Measurements from ENCODE around the gene RBM3. TPM values are rescaled to one million over a fixed set of nuclear protein-coding genes. Genes with fewer than 3 reads are reported as not detected.

The RBM3 gene
- total and polyA plus RNA-seq, 7 experiments from 2014 or later = 176 to 374 (median 254) TPM

DNA sequence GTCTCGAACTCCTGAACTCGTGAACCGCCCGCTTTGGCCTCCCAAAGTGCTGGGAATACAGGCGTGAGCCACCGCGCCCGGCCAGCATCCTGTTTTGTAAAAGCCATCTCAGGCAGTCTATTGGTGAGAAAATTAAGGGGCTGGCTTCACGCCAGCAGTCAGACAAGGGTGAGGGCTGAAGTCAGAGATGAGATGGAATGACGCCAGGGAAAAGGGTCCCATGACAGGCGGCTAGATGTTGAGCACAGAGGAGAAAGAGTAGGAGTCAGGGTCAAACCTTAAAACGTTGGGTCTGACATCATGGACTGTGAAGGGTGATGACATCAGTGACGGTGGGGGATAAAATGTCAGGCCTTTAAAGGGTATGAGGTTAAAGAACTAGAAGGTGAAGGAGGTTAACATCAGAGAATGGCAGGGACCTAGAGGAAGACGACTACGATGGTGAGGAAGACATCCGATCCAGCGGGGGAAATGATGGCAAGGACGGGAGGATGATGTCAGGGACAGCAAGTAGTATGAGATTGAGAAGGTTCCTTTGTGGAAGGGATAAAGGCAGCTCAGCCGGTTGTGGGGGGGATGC is 504 bp upstream of the RBM3 start:
- H3K9me3 Mint-ChIP-seq = peaks cover 0 to 3% (median 0%) of the 10 kb centered on the region in 11 donors
- ATAC-seq = peak; percentile 25
- peaks cover 16 to 20% of the 10 kb centered on the region in 2 donors for H3K4me1 ChIP-seq (ENCODE audit: control insufficient read depth in 2 of 2, insufficient read depth in 2 of 2, low read length in 2 of 2)
- ChIA-PET POLR2A (interaction anchor here (0.6 to 2.5 kb wide), 27 partner anchors 10 to 699 kb away, joined by 3 to 22 read pairs (median 3); partner anchors contain the start of genes FTSJ1, TBC1D25, TFE3 and WAS), CTCF (no interaction called here)
- H3K4me3 Mint-ChIP-seq = peak overlapping the region; percentile 88 to 100 (median 97)
- peak in 3 of 9 donors; percentile 14 to 70 (median 17) for DNase-seq
- peak overlapping the region; percentile 99 for H3K27ac ChIP-seq (ENCODE audit: low read depth, low read length)
- H3K27me3 Mint-ChIP-seq = no peaks in the 10 kb centered on the region
- peaks cover 25 to 38% (median 27%) of the 10 kb centered on the region in 3 experiments for H3K36me3 ChIP-seq (ENCODE audit: control insufficient read depth in 2 of 3, insufficient read depth in 3 of 3, low read length in 3 of 3)
- peak overlapping the region; percentile 95 to 100 (median 99) for H3K27ac Mint-ChIP-seq
- H3K36me3 Mint-ChIP-seq = peaks cover 0 to 22% (median 9%) of the 10 kb centered on the region in 5 donors
- intact Hi-C loops (cut with micrococcal nuclease) = loop anchor here (1.0 to 10.0 kb wide), 11 partner anchors 24 to 919 kb away; partner anchors contain the start of genes EBP (in 2 of the 2), FTSJ1 (in 2 of the 2), TBC1D25 (in 2 of the 2) and WDR13 (in 2 of the 2)
- H3K4me3 ChIP-seq (ENCODE audit: low read length) = peak overlapping the region; percentile 65
- no peaks in the 10 kb centered on the region for H3K27me3 ChIP-seq (ENCODE audit: control insufficient read depth in 2 of 2, insufficient read depth in 2 of 2, low read length in 2 of 2)
- peaks cover 6 to 32% (median 22%) of the 10 kb centered on the region in 7 donors for H3K4me1 Mint-ChIP-seq
- no peaks in the 10 kb centered on the region for H3K9me3 ChIP-seq (ENCODE audit: control insufficient read depth in 2 of 3, low read length in 3 of 3)

DNA sequence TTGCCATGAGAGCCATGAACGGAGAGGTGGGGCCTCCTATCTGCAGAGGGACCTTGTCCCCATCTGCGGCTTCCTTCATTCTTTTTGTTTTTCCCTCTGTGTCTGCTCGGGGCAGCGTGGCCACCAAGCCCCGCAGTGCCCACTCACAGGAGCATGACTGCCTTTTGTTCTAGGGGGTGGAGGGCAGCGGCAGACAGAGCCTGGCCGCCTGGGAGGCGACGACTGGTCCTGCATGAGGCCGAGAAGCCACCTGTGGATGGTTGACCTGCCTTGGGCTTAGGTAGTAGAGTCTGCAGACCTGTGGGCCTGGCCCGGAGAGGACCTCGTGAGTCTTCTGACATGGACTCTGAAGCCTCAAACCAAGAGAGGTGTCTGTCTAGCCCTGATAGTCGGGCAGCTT is 1.4 kb downstream of the RBM3 start:
- ChIA-PET POLR2A (interaction anchor here (0.7 to 2.5 kb wide), 5 partner anchors 22 to 467 kb away, joined by 4 to 12 read pairs (median 5); partner anchors contain the start of genes OTUD5, TFE3 and WAS), CTCF (no interaction called here)
- Histone ChIP-seq H3K4me3 (ENCODE audit: low read length) (peak overlapping the region; percentile 68), H3K4me1 (ENCODE audit: control insufficient read depth in 2 of 2, insufficient read depth in 2 of 2, low read length in 2 of 2) (peaks cover 16 to 20% of the 10 kb centered on the region in 2 donors), H3K9me3 (ENCODE audit: control insufficient read depth in 2 of 3, low read length in 3 of 3) (no peaks in the 10 kb centered on the region), H3K27me3 (ENCODE audit: control insufficient read depth in 2 of 2, insufficient read depth in 2 of 2, low read length in 2 of 2) (no peaks in the 10 kb centered on the region), H3K36me3 (ENCODE audit: control insufficient read depth in 2 of 3, insufficient read depth in 3 of 3, low read length in 3 of 3) (peaks cover 25 to 52% (median 27%) of the 10 kb centered on the region in 3 experiments), H3K27ac (ENCODE audit: low read depth, low read length) (peak overlapping the region; percentile 99)
- peaks cover 0 to 32% (median 14%) of the 10 kb centered on the region in 5 donors for H3K36me3 Mint-ChIP-seq
- H3K4me1 Mint-ChIP-seq = peaks cover 6 to 32% (median 27%) of the 10 kb centered on the region in 7 donors
- peak overlapping the region in 7 of 9 donors; percentile 28 to 100 (median 98) for H3K27ac Mint-ChIP-seq
- intact Hi-C loops (cut with micrococcal nuclease) = loop anchor here in 1 of 2 donors (10.0 kb wide), 1 partner anchor 921 kb away; the partner anchor contains the start of genes ELK1 and UXT
- peaks cover 0 to 3% (median 0%) of the 10 kb centered on the region in 11 donors for H3K9me3 Mint-ChIP-seq
- DNase-seq (no peak), ATAC-seq (no peak)
- no peaks in the 10 kb centered on the region for H3K27me3 Mint-ChIP-seq
- peak overlapping the region; percentile 64 to 100 (median 96) for H3K4me3 Mint-ChIP-seq

- no peak overlapping the region for H3K4me3 ChIP-seq (ENCODE audit: low read length)
- no peak for ATAC-seq
- H3K27me3 ChIP-seq (ENCODE audit: control insufficient read depth in 2 of 2, insufficient read depth in 2 of 2, low read length in 2 of 2) = no peaks in the 10 kb centered on the region
- Mint-ChIP-seq H3K4me1 (peaks cover 6 to 32% (median 27%) of the 10 kb centered on the region in 7 donors), H3K36me3 (peaks cover 0 to 32% (median 14%) of the 10 kb centered on the region in 5 donors), H3K9me3 (peaks cover 0 to 3% (median 0%) of the 10 kb centered on the region in 11 donors), H3K27ac (peak overlapping the region in 8 of 9 donors; percentile 14 to 100 (median 62)), H3K4me3 (peak overlapping the region; percentile 12 to 100 (median 92)), H3K27me3 (no peaks in the 10 kb centered on the region)
- H3K9me3 ChIP-seq (ENCODE audit: control insufficient read depth in 2 of 3, low read length in 3 of 3) = no peaks in the 10 kb centered on the region
- DNase-seq = no peak
- POLR2A ChIA-PET = interaction anchor here (1.0 to 2.5 kb wide), 2 partner anchors 22 to 382 kb away, joined by 4 to 12 read pairs; partner anchors contain the start of gene OTUD5
- peaks cover 16 to 20% of the 10 kb centered on the region in 2 donors for H3K4me1 ChIP-seq (ENCODE audit: control insufficient read depth in 2 of 2, insufficient read depth in 2 of 2, low read length in 2 of 2)
- H3K27ac ChIP-seq (ENCODE audit: low read depth, low read length) = peak overlapping the region; percentile 99
- CTCF ChIA-PET = no interaction called here
- intact Hi-C loops (cut with micrococcal nuclease) = loop anchor here in 1 of 2 donors (10.0 kb wide), 1 partner anchor 921 kb away; the partner anchor contains the start of genes ELK1 and UXT
- peaks cover 25 to 52% (median 27%) of the 10 kb centered on the region in 3 experiments for H3K36me3 ChIP-seq (ENCODE audit: control insufficient read depth in 2 of 3, insufficient read depth in 3 of 3, low read length in 3 of 3)
These were observed 1.8 kb downstream of the RBM3 start for GRCh38 chrX:48576108-48576507.

DNA sequence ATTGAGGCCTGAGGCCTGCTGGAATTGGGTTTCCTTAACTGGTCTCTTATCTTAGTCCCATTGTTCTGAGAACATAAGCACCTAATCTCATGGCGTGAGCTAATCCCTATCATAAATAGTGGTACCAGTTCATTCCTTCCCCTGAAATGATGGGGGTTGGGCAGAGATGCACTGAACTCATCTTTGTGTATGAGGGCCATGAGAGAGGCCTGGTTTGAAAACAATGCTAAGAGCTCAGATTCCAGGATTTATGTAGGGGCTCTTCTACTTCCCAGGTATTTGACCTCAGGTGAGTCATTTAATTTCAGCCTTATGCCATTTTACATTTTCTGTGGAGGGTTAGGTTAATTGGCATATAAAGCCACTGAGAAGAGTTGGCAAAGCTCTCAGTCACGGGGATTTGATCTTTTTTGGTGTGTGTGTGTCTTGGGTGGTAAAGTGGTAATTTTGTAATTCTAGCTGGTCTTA is 4.4 kb downstream of the RBM3 start:
- no peak overlapping the region for H3K4me3 Mint-ChIP-seq
- no peak overlapping the region for H3K4me3 ChIP-seq (ENCODE audit: low read length)
- ChIA-PET POLR2A (interaction anchor here (0.8 to 1.1 kb wide), 3 partner anchors 12 to 223 kb away, joined by 3 to 4 read pairs (median 3); partner anchors contain the start of gene HDAC6), CTCF (no interaction called here)
- H3K27me3 Mint-ChIP-seq = no peaks in the 10 kb centered on the region
- no peaks in the 10 kb centered on the region for H3K27me3 ChIP-seq (ENCODE audit: control insufficient read depth in 2 of 2, insufficient read depth in 2 of 2, low read length in 2 of 2)
- peak in 1 of 9 donors; percentile 8 for DNase-seq
- intact Hi-C loops (cut with micrococcal nuclease) = loop anchor here in 1 of 2 donors (10.0 kb wide), 1 partner anchor 924 kb away; the partner anchor contains the start of genes ELK1 and UXT
- no peak for ATAC-seq
- H3K27ac ChIP-seq (ENCODE audit: low read depth, low read length) = no peak overlapping the region
- peak overlapping the region in 5 of 9 donors; percentile 5 to 85 (median 54) for H3K27ac Mint-ChIP-seq
- H3K4me1 Mint-ChIP-seq = peaks cover 6 to 36% (median 25%) of the 10 kb centered on the region in 7 donors
- H3K36me3 Mint-ChIP-seq = peaks cover 0 to 32% (median 14%) of the 10 kb centered on the region in 5 donors
- H3K9me3 ChIP-seq (ENCODE audit: control insufficient read depth in 2 of 3, low read length in 3 of 3) = no peaks in the 10 kb centered on the region
- H3K36me3 ChIP-seq (ENCODE audit: control insufficient read depth in 2 of 3, insufficient read depth in 3 of 3, low read length in 3 of 3) = peaks cover 25 to 52% (median 27%) of the 10 kb centered on the region in 3 experiments
- H3K9me3 Mint-ChIP-seq = peaks cover 0 to 3% (median 0%) of the 10 kb centered on the region in 11 donors
- peaks cover 18 to 23% of the 10 kb centered on the region in 2 donors for H3K4me1 ChIP-seq (ENCODE audit: control insufficient read depth in 2 of 2, insufficient read depth in 2 of 2, low read length in 2 of 2)

GRCh38 chrX:48579259-48579658 is 5.0 kb downstream of the RBM3 start:
- peaks cover 15 to 23% of the 10 kb centered on the region in 2 donors for H3K4me1 ChIP-seq (ENCODE audit: control insufficient read depth in 2 of 2, insufficient read depth in 2 of 2, low read length in 2 of 2)
- H3K4me3 ChIP-seq (ENCODE audit: low read length) = no peak overlapping the region
- peaks cover 0 to 28% (median 13%) of the 10 kb centered on the region in 5 donors for H3K36me3 Mint-ChIP-seq
- H3K36me3 ChIP-seq (ENCODE audit: control insufficient read depth in 2 of 3, insufficient read depth in 3 of 3, low read length in 3 of 3) = peaks cover 25 to 52% (median 27%) of the 10 kb centered on the region in 3 experiments
- no peaks in the 10 kb centered on the region for H3K27me3 ChIP-seq (ENCODE audit: control insufficient read depth in 2 of 2, insufficient read depth in 2 of 2, low read length in 2 of 2)
- no peak for DNase-seq
- no peaks in the 10 kb centered on the region for H3K9me3 ChIP-seq (ENCODE audit: control insufficient read depth in 2 of 3, low read length in 3 of 3)
- ChIA-PET POLR2A (interaction anchor here (0.6 to 1.1 kb wide), 4 partner anchors 12 to 310 kb away, joined by 3 to 4 read pairs (median 3); partner anchors contain the start of gene HDAC6), CTCF (no interaction called here)
- intact Hi-C loops (cut with micrococcal nuclease) = loop anchor here in 1 of 2 donors (10.0 kb wide), 1 partner anchor 924 kb away; the partner anchor contains the start of genes ELK1 and UXT
- no peaks in the 10 kb centered on the region for H3K27me3 Mint-ChIP-seq
- no peak overlapping the region for H3K4me3 Mint-ChIP-seq
- peak overlapping the region in 2 of 9 donors; percentile 9 to 54 for H3K27ac Mint-ChIP-seq
- no peak for ATAC-seq
- peaks cover 6 to 30% (median 21%) of the 10 kb centered on the region in 7 donors for H3K4me1 Mint-ChIP-seq
- peaks cover 0 to 3% (median 0%) of the 10 kb centered on the region in 11 donors for H3K9me3 Mint-ChIP-seq
- no peak overlapping the region for H3K27ac ChIP-seq (ENCODE audit: low read depth, low read length)

- CTCF ChIA-PET = no interaction called here
- H3K27me3 Mint-ChIP-seq = no peaks in the 10 kb centered on the region
These were observed 6.4 kb downstream of the RBM3 start for GRCh38 chrX:48580662-48581061.

More at GRCh38 chrX:48580662-48581061, 6.4 kb downstream of the RBM3 start:
- intact Hi-C loops (cut with micrococcal nuclease) = no loop called here
- no peak overlapping the region for H3K27ac Mint-ChIP-seq
- H3K4me1 Mint-ChIP-seq = peaks cover 2 to 26% (median 16%) of the 10 kb centered on the region in 7 donors
- Histone ChIP-seq H3K9me3 (ENCODE audit: control insufficient read depth in 2 of 3, low read length in 3 of 3) (no peaks in the 10 kb centered on the region), H3K4me1 (ENCODE audit: control insufficient read depth in 2 of 2, insufficient read depth in 2 of 2, low read length in 2 of 2) (peaks cover 7 to 16% of the 10 kb centered on the region in 2 donors), H3K27me3 (ENCODE audit: control insufficient read depth in 2 of 2, insufficient read depth in 2 of 2, low read length in 2 of 2) (no peaks in the 10 kb centered on the region), H3K36me3 (ENCODE audit: control insufficient read depth in 2 of 3, insufficient read depth in 3 of 3, low read length in 3 of 3) (peaks cover 20 to 42% (median 23%) of the 10 kb centered on the region in 3 experiments), H3K27ac (ENCODE audit: low read depth, low read length) (no peak overlapping the region), H3K4me3 (ENCODE audit: low read length) (no peak overlapping the region)
- POLR2A ChIA-PET = no interaction called here
- H3K4me3 Mint-ChIP-seq = no peak overlapping the region
- peaks cover 0 to 19% (median 5%) of the 10 kb centered on the region in 5 donors for H3K36me3 Mint-ChIP-seq
- DNase-seq (no peak), ATAC-seq (no peak)
- no peaks in the 10 kb centered on the region for H3K9me3 Mint-ChIP-seq
